NCI-H69 (cell line): Measurements from ENCODE around the gene GPX4.

Experiments used
- DNase-seq: peaks from one replicate; lab custom pipeline; 2025; lab: John Stamatoyannopoulos, UW

GPX4 gene

GRCh38 chr19:1102407-1103131, 1.2 kb upstream of the GPX4 start:
- no peak for DNase-seq

GRCh38 chr19:1103132-1103707, 574 bp upstream of the GPX4 start:
- DNase-seq = no peak

GRCh38 chr19:1104311-1105007, 665 bp downstream of the GPX4 start:
- DNase-seq = peak; percentile 90

- DNase-seq = no peak
Measured at GRCh38 chr19:1105008-1105872, 1.4 kb downstream of the GPX4 start.

- DNase-seq = no peak
Measured at GRCh38 chr19:1105873-1106840, 2.4 kb downstream of the GPX4 start.

GRCh38 chr19:1106841-1107660, 3.3 kb downstream of the GPX4 start:
- DNase-seq = no peak

GRCh38 chr19:1107661-1108261, 4.0 kb downstream of the GPX4 start:
- no peak for DNase-seq

- DNase-seq = no peak
Measured at GRCh38 chr19:1108291-1109031, 4.7 kb downstream of the GPX4 start.

- no peak for DNase-seq
Measured at GRCh38 chr19:1109032-1109551, 5.3 kb downstream of the GPX4 start.

GRCh38 chr19:1109697-1110671, 6.2 kb downstream of the GPX4 start:
- no peak for DNase-seq

- no peak for DNase-seq
Measured at GRCh38 chr19:1110809-1111640, 7.2 kb downstream of the GPX4 start.

- no peak for DNase-seq
Measured at GRCh38 chr19:1111641-1112267, 8.0 kb downstream of the GPX4 start.

- DNase-seq = no peak
Measured at GRCh38 chr19:1112268-1113029, 8.7 kb downstream of the GPX4 start.

- peak; percentile 94 for DNase-seq
Measured at GRCh38 chr19:1113030-1113985, 9.5 kb downstream of the GPX4 start.
